ENCODE data around the gene OR6K6.

The OR6K6 gene, protein sequence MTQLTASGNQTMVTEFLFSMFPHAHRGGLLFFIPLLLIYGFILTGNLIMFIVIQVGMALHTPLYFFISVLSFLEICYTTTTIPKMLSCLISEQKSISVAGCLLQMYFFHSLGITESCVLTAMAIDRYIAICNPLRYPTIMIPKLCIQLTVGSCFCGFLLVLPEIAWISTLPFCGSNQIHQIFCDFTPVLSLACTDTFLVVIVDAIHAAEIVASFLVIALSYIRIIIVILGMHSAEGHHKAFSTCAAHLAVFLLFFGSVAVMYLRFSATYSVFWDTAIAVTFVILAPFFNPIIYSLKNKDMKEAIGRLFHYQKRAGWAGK

DNA sequence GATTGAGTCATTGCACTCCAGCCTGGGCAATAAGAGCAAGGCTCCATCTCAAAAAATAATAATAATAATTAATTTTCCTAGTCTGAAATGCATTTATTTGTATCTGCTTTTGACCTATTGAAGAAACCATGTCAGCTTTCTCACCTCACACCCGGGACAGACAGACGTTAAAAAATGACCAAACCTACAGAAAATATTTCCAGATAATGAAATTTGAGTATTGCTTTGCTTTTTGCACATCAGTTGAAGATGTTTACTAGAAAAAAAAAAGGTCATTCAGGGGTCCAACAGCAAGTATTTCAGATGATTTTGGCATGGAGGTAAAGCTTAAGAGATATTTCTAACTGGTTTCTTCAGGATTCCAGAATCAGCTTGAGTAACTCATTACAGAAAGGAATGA, at the start of gene OR6K6:
Gene OR6K6, plus strand, starts transcription at position 301 of the 400 bp plus-strand sequence. CDS start 168 bp downstream, outside the sequence.
- no peak for DNase-seq

DNA sequence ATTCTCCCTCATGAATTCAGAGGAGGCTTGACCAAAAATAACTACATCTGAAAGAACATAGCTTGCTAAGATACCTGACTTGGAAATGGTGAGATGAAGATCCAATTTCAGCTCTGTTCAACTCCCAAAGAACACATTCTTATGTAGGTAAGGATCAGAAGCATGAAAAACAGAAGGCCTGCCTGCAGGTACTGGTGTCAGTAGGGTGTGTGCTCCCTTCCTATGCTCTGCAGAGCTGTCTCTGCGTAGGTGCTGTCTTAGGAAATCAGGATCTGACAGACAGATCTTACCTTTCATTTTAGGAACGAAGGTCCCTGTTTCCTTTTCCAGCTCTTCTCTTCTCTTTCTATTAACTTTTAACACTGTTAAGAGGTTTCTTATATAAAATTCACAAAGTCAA, 48.4 kb upstream of the OR6K6 start:
- DNase-seq, result no peak

DNA sequence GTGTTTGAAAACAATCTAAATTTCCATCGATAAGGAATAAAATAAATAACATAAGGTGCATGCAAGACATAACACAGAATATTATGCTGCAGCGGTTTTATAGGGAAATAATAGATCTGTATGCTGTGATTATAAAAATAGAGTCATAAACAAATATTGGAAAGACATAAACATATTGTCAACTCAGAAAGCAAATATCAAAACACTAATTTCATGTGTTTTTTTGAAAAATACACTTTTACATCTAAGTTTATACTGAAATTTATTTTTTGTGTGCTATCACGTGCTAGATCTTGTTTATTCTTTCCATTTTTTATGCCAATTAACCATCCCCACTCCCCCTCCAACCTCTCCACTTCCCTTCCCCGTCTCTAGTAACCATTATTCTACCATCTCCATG, 43.4 kb upstream of the OR6K6 start:
- DNase-seq, result no peak

DNA sequence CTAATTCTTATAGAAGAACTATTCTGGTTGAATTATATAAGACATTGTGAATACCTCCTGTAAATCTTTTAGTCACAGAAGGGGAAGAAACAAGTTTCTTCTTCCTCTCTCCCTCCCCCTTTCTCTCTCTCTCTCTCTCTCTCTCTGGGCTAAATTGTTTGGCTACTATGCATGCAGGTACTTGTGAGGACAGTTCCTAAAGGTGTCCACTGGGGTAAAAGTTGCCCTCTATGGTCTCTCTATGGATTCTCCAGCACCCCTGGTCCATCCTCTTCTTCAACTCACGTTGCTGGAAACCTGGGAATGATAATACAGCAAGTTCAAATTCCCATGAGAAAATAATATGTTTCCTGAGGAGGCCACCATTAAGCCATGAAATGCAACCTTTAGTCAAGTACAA, 39.8 kb upstream of the OR6K6 start:
- no peak for DNase-seq

DNA sequence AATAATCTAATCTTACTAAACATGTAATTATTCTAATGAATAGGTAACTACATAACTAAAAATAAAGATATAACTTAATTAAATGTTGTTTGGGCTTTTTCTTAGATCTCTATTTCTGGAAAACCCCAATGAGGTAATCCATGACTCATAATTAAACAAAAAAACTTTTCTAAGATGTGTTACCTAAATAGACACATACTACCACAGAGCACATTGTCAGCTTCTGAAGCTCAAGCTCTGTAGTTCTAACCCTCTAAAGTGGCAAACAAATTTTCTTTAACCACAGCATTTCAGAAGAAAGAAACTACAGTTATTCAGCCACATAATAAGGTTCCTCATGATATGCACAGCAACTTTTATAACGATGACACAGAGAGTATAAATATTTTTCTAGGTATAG, 38.2 kb upstream of the OR6K6 start:
- no peak for DNase-seq

GRCh38 chr1:158717344-158717743, 37.2 kb upstream of the OR6K6 start:
- no peak for DNase-seq

- DNase-seq, result no peak
These were observed 34.9 kb upstream of the OR6K6 start for GRCh38 chr1:158719664-158720063.

DNA sequence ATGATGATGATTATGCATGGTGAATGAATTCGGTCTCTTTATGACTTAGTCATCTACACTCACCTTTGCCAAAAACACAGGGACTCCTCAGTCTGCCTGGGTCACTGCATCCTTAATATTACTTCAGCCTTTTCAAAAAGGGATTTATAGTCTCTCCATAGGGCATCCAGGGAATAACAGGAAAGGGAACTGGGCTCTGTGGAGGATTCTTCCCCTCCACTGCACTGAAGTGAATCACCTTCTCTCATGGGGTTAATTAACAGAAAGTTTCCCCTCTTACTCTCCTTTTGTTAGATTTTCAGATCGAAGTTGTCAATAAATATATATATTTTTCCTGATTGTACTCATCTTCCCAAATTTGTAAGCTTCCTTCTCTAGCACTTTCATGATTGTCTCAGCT, 33.9 kb upstream of the OR6K6 start, which contains the start of gene OR6K3:
Gene OR6K3, minus strand, starts transcription at position 101 of the 400 bp plus-strand sequence. CDS start 2,605 bp downstream, outside the sequence.
- DNase-seq, result no peak

DNA sequence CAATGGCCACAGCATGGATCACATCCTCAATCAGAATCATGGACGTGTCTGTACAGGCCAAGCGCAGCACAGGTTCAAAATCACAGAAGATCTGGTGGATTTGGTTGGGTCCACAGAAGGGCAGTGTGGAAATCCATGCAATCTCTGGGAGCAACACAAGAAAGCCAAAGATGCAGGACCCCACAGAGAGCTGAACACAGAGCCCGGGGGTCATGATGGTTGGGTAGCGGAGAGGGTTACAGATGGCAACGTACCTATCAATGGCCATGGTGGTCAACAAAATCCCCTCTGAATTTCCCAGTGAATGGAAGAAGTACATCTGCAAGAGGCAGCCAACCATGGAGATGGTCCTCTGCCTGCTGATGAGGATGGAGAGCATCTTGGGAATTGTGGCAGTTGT, 30.1 kb upstream of the OR6K6 start:
- DNase-seq, result no peak

GRCh38 chr1:158728510-158729225, 25.9 kb upstream of the OR6K6 start:
- DNase-seq, result no peak

- DNase-seq, result no peak
These were observed 24.1 kb upstream of the OR6K6 start for GRCh38 chr1:158730453-158730852.

DNA sequence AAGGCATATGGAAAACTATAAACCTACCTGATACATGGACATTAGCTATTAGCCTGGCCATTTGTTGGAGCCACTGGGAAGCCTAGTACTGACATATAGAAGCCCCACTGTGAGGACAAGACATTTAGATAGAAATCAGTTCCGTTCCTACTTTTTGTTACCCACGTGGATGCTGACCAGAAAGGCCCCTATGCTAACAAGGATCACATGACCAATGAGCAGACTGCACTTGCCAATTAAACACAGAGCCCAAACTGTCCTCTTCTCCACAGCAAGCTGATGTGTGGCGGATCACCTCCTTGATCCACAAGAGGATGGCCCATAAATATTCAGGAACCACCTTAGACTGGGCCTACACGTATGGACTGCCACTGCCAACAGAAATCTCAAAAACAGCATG, 22.8 kb upstream of the OR6K6 start:
- no peak for DNase-seq

DNA sequence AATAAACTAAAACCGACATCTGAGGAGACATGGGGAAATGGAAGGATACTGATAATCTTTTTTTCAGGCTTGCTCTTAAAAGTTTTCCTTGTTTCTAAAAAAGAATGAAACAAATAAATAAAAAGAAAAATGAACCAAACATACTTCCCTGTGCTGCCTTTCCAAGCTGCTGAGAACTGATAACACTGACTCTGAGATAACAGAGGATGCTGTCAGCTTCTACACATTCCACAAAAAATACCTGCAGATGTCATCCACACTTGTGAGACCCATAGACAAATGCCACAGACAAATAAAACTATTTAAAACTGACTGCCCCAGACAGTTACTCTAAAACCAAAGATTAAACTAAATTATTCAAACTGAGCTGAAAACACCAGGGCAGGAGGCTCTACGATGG, 22.0 kb upstream of the OR6K6 start:
- DNase-seq, result no peak

GRCh38 chr1:158735848-158736247, 18.7 kb upstream of the OR6K6 start:
- DNase-seq, result no peak

DNA sequence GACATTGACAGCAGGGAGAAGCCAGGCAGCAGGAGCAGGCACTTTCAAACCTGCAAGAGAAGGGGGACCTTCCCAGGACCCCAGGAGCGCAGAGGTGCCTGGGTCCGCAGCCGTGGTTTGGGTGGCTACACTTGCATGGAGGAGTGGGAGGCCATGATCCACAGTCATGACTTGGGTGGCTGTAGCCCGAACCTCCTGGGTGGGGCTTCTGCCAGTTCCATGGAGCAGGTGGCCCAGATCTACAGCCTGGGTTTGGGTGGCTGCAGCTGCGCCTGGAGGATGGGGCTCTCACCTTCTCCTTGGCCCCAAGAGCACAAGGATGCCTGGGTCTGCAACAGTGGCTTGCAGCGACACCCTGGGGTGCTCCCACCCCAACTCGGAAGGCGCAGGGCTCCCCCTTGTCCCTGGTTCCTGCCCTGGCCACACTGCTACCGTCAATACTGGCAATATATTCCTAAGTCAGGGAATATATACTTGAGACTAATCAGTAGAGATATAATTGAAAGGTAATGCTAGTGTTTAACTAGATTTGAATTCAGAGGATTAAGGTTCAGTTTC, 2.3 kb upstream of the OR6K6 start:
- DNase-seq, result no peak

DNA sequence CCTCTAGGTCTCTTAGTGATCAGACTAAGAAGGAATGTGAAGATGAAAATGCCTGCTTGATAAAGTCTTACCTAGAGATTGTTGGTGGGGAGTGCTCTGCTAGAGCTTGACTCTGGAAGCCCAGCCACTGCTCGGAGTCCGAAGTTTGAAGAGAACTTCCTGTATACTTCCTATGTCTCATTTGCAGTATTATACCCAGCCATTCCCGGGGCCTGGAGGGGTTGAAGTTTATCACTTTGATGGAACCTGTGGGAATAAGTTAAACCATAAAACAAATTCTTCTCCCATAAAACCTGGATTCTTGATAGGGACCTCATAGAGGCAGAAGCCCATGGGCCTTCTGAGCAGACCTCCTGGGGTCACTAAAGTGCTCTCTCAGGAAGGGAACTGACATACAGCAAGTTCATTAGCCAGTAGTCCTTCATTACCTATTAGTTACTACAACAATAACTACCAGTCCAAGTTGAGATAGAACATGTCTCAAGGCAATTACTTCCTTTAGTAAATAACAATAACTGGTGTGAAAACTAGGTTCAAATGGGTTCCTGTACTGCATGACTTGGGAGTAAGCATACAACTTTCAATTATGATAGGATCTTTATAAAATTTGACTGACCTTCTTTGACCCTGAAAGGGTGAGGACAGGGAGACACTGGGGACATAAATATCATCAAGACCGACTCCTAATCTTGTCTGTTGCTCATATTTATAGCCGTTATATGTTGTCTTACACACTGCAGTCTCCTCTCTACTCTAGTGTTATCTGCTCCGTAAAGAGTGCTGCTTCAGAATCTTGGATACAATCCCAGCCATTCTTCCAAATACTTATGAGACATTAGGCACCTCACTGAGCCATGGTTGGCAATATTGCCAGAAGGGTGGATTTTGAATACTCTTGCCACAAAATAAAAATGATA, 17.7 kb downstream of the OR6K6 start, which contains the start of gene OR6N1:
Gene OR6N1, minus strand, starts transcription at position 246 of the 917 bp plus-strand sequence. CDS start 5,513 bp downstream, outside the sequence.
- no peak for DNase-seq

- no peak for DNase-seq
These were observed 26.6 kb downstream of the OR6K6 start, which contains the start of gene OR6N2 for GRCh38 chr1:158781104-158781503. TSS of gene OR6N2 (minus strand) at chr1:158781204. CDS start at chr1:158777635, 3,569 bp downstream.

DNA sequence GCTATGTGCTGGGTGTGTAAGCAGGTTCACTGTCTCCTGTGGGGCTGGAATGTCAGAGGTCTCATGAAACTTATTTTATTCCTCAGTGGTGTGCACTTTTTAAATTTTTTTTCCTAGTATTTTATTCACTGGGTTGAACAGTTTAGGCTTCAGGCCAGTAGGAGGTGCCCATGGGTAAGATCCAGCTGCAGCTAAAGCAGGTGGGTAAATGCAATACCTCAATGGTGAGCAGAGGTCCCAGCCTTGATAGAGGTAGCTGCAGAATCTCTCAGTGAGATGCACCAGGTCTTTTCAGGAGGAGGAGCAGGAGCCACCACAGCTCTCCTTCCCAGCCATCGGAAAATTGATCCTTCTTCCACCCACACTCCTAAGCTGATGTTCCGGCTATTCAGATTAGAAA, 39.1 kb downstream of the OR6K6 start:
- DNase-seq, result no peak

- DNase-seq, result no peak
These were observed 39.7 kb downstream of the OR6K6 start for GRCh38 chr1:158794247-158794646.

DNA sequence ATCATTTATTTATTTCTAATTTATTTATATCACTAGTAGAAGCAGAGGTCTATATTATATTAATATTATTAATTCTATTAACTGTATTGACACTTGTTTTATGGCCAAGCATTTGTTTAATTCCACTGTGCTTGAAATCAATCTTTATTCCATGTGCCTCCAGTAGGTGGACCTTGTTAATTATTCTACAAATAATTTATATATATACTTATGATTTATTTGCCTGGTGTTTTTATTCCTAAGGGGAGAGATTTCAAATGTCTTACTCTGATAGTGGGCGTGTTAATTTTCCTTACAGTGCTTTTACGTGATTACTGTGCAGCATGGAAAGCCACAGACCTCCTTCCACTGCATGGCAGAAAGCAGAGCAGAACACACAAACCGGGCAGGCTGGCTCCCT, 44.0 kb downstream of the OR6K6 start:
- DNase-seq, result no peak

DNA sequence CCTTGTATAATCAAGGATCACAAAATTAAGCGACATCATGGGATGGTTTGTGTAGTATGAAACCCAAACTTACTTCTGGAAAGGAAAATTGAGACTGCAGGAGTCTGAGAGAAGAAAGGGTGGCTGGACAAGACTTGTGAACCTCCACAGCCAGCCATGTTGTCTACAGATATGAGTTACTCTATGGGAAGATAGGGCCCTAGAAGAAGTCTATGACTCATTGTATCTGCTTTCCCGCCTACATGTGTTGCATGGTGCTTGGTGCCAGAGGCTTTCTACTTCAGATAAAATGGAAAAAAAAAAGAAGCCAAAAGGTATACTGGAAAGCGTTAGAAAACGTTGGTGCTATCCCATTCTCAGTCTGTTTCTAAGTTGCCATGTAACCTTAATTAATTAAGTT, 45.2 kb downstream of the OR6K6 start:
- no peak for DNase-seq

DNA sequence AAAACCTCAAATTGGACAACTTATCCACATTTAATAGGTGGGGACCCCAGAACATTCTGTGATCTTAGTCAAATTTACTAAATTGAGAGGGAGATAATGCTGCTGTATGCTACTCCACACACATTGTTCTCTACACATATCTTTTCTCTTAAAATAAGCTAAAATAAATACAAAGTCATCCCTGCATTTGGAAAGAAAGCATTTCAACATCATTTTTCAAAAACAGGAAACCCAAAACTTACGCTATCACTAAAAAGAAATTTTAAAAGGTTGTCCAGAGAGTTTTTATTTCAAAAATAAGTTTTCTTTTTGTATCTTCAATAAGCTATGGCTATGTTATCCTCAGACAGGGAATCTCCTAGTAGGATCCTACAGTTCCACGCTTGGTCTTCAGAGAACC, 46.0 kb downstream of the OR6K6 start:
- no peak for DNase-seq

GRCh38 chr1:158801396-158801795, 46.9 kb downstream of the OR6K6 start:
- DNase-seq, result no peak

Data from DMS79 (cell line).